ENCODE results near the gene SATB2. TPM values are rescaled to one million over a fixed set of nuclear protein-coding genes. Genes with fewer than 3 reads are reported as not detected.
A peak's percentile ranks its signal among the peaks of the same experiment; 100 is the strongest.

Gene SATB2
- total and polyA plus RNA-seq, 4 donors = 0.47 to 3.7 (median 1.8) TPM

- Histone ChIP-seq H3K4me1 (ENCODE audit: control insufficient read depth in 5 of 5, insufficient read depth in 5 of 5, low read length in 5 of 5) (no peaks in the 10 kb centered on the region), H3K9me3 (ENCODE audit: control insufficient read depth in 4 of 4, insufficient read depth in 3 of 4, low read length in 3 of 4) (peaks cover 0 to 13% (median 4%) of the 10 kb centered on the region in 4 donors), H3K27me3 (ENCODE audit: control insufficient read depth in 3 of 3, insufficient read depth in 3 of 3, low read length in 2 of 3) (no peaks in the 10 kb centered on the region), H3K4me3 (no peak overlapping the region), H3K36me3 (ENCODE audit: control insufficient read depth in 4 of 4, insufficient read depth in 4 of 4, low read length in 4 of 4) (no peaks in the 10 kb centered on the region), H3K9ac (ENCODE audit: insufficient read depth in 1 of 2, low read length in 2 of 2) (no peak overlapping the region), H3K27ac (ENCODE audit: low read depth in 1 of 2, low read length in 1 of 2) (no peak overlapping the region)
- no peak for TF ChIP-seq CTCF (IDR thresholded peaks at IDR 0.05; ENCODE audit: control extremely low read depth, extremely low read depth)
- DNase-seq (peak; percentile 8 to 68 (median 21)), ATAC-seq (ENCODE audit: insufficient read depth, low FRiP score) (no peak)
- WGBS, 2 donors = 38 to 48% methylated on average over 1 of the region's 1 CpG
Observed at GRCh38 chr2:199261239-199261638, 196.5 kb downstream of the SATB2 start.

GRCh38 chr2:199259671-199260070, 198.1 kb downstream of the SATB2 start:
- 96% methylated on average over 2 of the region's 2 CpGs for WGBS, 2 donors

GRCh38 chr2:199258291-199258690, 199.4 kb downstream of the SATB2 start:
- H3K27ac ChIP-seq (ENCODE audit: low read depth in 1 of 2, low read length in 1 of 2) = no peak overlapping the region
- peaks cover 0 to 6% (median 1%) of the 10 kb centered on the region in 4 donors for H3K9me3 ChIP-seq (ENCODE audit: control insufficient read depth in 4 of 4, insufficient read depth in 3 of 4, low read length in 3 of 4)
- no peak overlapping the region for H3K4me3 ChIP-seq
- no peaks in the 10 kb centered on the region for H3K27me3 ChIP-seq (ENCODE audit: control insufficient read depth in 3 of 3, insufficient read depth in 3 of 3, low read length in 2 of 3)
- no peak for DNase-seq
- H3K9ac ChIP-seq (ENCODE audit: insufficient read depth in 1 of 2, low read length in 2 of 2) = no peak overlapping the region
- H3K4me1 ChIP-seq (ENCODE audit: control insufficient read depth in 5 of 5, insufficient read depth in 5 of 5, low read length in 5 of 5) = no peaks in the 10 kb centered on the region
- no peak for ATAC-seq (ENCODE audit: insufficient read depth, low FRiP score)
- no peak for TF ChIP-seq CTCF (IDR thresholded peaks at IDR 0.05; ENCODE audit: control extremely low read depth, extremely low read depth)
- no peaks in the 10 kb centered on the region for H3K36me3 ChIP-seq (ENCODE audit: control insufficient read depth in 4 of 4, insufficient read depth in 4 of 4, low read length in 4 of 4)

More at GRCh38 chr2:199259671-199260070, 198.1 kb downstream of the SATB2 start:
- H3K9me3 ChIP-seq (ENCODE audit: control insufficient read depth in 4 of 4, insufficient read depth in 3 of 4, low read length in 3 of 4) = peaks cover 0 to 13% (median 4%) of the 10 kb centered on the region in 4 donors
- no peak for TF ChIP-seq CTCF (IDR thresholded peaks at IDR 0.05; ENCODE audit: control extremely low read depth, extremely low read depth)
- no peaks in the 10 kb centered on the region for H3K4me1 ChIP-seq (ENCODE audit: control insufficient read depth in 5 of 5, insufficient read depth in 5 of 5, low read length in 5 of 5)
- DNase-seq (no peak), ATAC-seq (ENCODE audit: insufficient read depth, low FRiP score) (no peak)
- H3K27ac ChIP-seq (ENCODE audit: low read depth in 1 of 2, low read length in 1 of 2) = no peak overlapping the region
- H3K27me3 ChIP-seq (ENCODE audit: control insufficient read depth in 3 of 3, insufficient read depth in 3 of 3, low read length in 2 of 3) = no peaks in the 10 kb centered on the region
- H3K36me3 ChIP-seq (ENCODE audit: control insufficient read depth in 4 of 4, insufficient read depth in 4 of 4, low read length in 4 of 4) = no peaks in the 10 kb centered on the region
- H3K9ac ChIP-seq (ENCODE audit: insufficient read depth in 1 of 2, low read length in 2 of 2) = no peak overlapping the region
- no peak overlapping the region for H3K4me3 ChIP-seq

Measured in lung (tissue), 12 donors.